Retinal pigment epithelial cell (primary cell): Measurements from ENCODE around the gene PLXND1.

Source experiments
- DNase-seq: peaks from one replicate; pipeline ENCODE4 v3.0.0-alpha.2; 2010; ENCODE audit warnings: low read depth
- H3K4me3 ChIP-seq: 2 replicates; pipeline ENCODE4 v1.5.1; 2011; ENCODE audit warnings: mild to moderate bottlenecking, low read length, control low read depth, moderate library complexity
- TF ChIP-seq, protein P1 (sequence below): conservative IDR thresholded peaks from 2 replicates; pipeline ENCODE4 v1.5.1; 2011; ENCODE audit warnings: low read depth, low read length, control low read depth, inconsistent platforms

PLXND1 gene

GRCh38 chr3:129622226-129622874 lies 15.9 kb upstream of the PLXND1 start:
- TF ChIP-seq, protein P1, sequence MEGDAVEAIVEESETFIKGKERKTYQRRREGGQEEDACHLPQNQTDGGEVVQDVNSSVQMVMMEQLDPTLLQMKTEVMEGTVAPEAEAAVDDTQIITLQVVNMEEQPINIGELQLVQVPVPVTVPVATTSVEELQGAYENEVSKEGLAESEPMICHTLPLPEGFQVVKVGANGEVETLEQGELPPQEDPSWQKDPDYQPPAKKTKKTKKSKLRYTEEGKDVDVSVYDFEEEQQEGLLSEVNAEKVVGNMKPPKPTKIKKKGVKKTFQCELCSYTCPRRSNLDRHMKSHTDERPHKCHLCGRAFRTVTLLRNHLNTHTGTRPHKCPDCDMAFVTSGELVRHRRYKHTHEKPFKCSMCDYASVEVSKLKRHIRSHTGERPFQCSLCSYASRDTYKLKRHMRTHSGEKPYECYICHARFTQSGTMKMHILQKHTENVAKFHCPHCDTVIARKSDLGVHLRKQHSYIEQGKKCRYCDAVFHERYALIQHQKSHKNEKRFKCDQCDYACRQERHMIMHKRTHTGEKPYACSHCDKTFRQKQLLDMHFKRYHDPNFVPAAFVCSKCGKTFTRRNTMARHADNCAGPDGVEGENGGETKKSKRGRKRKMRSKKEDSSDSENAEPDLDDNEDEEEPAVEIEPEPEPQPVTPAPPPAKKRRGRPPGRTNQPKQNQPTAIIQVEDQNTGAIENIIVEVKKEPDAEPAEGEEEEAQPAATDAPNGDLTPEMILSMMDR, result no peak
- H3K4me3 ChIP-seq, result no peak overlapping the region
- no peak for DNase-seq

- TF ChIP-seq, protein P1, result no peak
- H3K4me3 ChIP-seq, result no peak overlapping the region
- no peak for DNase-seq
Measured at GRCh38 chr3:129621626-129622225, 15.2 kb upstream of the PLXND1 start.

DNA sequence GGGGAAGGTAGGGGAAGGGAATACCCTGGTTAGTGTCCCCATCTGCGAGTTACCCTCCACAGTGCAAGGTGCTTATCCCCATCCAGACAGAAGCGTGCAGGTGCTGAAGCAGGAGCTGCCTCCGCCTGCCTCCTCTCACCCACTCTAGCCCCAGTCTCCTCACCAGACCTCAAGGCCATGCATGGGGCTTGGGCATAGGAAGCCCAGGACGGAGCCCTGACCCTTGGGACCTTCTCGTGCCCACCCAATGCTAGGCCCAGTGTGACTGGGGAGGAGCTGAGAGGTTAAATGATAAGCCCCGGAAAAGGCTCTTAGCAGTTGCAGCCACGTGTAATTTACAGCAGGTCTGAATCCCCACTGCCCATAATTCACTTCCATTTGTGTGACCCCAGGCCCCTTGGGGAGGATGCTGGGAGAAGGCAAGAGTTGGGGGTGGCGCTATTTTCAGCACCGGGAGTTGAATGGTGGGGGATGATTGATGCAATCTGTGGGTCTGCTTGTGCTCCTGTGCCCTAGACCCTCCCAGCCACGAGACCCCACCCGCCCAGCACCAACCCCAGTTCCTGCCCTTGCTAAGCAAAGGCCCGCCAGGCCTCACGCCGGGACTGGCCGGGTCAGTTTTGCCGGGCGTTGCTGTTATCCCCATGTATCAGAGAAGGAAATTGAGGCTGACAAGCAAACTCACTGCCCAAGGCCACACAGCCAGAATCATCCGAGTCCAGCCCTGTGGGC lies 14.5 kb upstream of the PLXND1 start:
- no peak overlapping the region for H3K4me3 ChIP-seq
- DNase-seq, result no peak
- TF ChIP-seq, protein P1, result no peak

DNA sequence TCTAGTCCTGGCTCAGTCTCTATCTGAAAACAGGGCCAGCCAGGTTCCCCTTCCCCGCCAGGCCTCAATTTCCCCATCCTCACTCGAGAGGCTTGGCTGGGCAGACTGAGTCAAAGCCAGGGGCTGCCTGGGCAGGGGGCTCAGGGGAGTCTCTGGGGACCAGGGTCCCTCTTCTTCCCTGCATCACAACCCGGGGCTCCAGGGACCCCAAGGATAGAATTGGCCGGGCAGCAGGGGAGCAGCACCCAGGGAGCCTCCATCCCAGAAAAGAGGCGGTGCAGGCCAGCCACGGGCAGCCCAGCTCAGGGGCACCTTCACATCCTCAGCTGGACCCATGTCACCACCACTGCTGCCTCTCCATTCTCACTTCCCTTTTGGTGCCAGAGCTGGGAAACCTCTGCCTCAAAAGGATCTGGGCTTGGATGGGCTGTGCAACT lies 13.3 kb upstream of the PLXND1 start:
- no peak for DNase-seq
- TF ChIP-seq, protein P1, result no peak
- no peak overlapping the region for H3K4me3 ChIP-seq

DNA sequence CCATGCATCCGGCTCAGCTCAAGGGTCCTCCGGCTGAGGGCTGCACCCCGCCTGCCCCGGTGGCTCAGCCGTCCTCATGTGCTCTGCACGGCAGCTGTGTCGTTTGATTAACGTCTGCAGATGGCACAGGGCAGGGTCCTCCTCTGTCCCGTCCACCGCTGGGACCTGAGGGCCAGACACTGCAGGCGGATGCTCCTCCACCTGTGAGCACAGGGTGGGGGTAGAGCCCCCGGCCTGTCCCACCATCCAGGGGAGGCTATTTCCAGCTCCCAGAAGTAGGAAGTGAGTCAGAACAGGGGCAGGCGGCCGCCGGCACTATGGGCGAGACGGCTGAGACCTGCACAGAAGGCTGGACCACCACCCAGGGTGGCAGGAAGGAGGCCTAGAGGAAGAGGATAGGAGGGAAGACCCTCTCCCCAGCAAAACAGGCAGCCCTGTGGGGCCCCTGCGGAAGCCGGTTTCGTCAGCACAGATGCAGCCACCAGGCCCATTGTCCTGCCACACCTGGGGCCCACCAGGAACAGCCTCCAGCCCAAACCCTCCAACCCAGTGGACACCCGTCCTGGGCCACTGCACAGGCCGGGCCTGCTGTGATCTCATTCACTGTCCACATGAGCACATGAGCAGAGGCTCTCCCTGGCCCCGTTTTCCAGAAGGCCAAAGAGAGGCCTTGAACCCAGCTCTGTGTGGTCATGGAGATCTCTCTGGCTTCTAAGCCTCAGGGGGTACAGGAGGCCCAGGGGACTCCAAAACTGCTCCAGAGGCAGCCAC lies 12.6 kb upstream of the PLXND1 start:
- TF ChIP-seq, protein P1, result no peak
- DNase-seq, result no peak

GRCh38 chr3:129618186-129618820 lies 11.8 kb upstream of the PLXND1 start:
- TF ChIP-seq, protein P1, result no peak
- DNase-seq, result no peak
- no peak overlapping the region for H3K4me3 ChIP-seq

More for the DNA sequence above, 12.6 kb upstream of the PLXND1 start:
- no peak overlapping the region for H3K4me3 ChIP-seq
